ENCODE data around the gene UAP1.

DNA sequence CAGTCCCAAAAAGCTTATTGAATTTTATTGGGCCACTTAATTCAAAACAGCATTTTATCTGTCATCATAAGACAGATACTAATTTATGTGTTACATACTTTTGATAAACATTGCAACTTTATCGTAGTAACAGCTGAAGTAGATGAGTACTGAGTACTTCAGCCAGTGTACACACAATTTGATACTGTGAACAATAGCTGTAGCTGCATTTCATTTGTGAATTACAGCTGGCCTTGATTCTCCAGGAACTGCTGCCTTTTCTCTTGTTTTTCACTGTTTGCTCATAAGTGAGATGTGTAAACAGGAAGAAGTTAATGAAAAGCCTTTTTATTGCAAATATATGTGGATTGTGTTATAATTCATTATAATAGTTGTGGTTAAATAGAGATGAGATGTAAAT lies 10.2 kb downstream of the UAP1 start:
- TF ChIP-seq CTCF (conservative IDR thresholded peaks at IDR 0.05) (no peak), EZH2 (IDR thresholded peaks at IDR 0.05; ENCODE audit: low read depth) (no peak)

Data from PC-9 (cell line).